Fibroblast of peridontal ligament (primary cell): Measurements from ENCODE around the gene PGC.
A peak's percentile ranks its signal among the peaks of the same experiment; 100 is the strongest.

Source experiments
- DNase-seq: peaks from one replicate; pipeline ENCODE4 v3.0.0-alpha.2; 2010; ENCODE audit errors: extremely low read depth

The PGC gene

GRCh38 chr6:41697861-41698781 is 49.1 kb downstream of the PGC start:
- peak; percentile 78 for DNase-seq

GRCh38 chr6:41696788-41697187 is 50.4 kb downstream of the PGC start:
- no peak for DNase-seq

- no peak for DNase-seq
Measured at GRCh38 chr6:41695825-41696224, 51.4 kb downstream of the PGC start.

DNA sequence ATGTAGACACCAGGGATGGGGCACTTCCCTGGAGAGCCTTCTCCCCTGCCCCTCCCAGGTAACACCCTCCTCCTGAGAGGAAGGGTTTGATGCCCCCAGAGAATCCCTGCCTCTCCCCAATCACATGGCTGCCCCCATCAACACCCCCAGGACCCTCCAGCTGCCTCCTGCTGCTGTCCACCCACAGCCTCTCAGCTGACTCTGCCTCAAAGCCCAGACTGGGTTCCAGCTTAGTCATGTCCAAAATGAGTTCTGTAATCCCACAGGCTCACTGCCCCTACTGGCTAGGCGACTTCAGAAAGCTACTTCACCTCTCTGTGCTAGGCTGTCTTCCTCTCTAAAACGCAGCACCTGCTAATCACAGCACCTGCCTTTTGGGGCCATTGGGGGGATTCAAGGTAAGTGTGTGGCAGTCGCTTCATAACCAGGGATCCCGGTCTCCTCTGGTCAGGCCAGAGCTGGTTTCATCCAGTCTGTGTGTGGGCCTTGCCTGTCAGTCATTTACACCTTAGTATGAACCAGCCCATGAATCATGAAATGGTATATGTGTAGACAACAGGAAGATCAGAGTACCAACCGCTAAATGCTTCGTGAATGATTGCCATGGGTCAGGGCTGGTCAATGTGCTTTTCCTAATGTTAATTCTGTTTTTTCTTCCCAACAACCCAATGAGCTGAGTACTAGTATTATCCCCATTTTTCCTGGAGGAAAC is 52.2 kb downstream of the PGC start:
- no peak for DNase-seq

GRCh38 chr6:41693281-41694240 is 53.6 kb downstream of the PGC start:
- no peak for DNase-seq

- DNase-seq, result no peak
Measured at GRCh38 chr6:41692730-41693129, 54.5 kb downstream of the PGC start.

- no peak for DNase-seq
Measured at GRCh38 chr6:41692080-41692675, 55.0 kb downstream of the PGC start.

GRCh38 chr6:41691426-41692079 is 55.6 kb downstream of the PGC start:
- no peak for DNase-seq

DNA sequence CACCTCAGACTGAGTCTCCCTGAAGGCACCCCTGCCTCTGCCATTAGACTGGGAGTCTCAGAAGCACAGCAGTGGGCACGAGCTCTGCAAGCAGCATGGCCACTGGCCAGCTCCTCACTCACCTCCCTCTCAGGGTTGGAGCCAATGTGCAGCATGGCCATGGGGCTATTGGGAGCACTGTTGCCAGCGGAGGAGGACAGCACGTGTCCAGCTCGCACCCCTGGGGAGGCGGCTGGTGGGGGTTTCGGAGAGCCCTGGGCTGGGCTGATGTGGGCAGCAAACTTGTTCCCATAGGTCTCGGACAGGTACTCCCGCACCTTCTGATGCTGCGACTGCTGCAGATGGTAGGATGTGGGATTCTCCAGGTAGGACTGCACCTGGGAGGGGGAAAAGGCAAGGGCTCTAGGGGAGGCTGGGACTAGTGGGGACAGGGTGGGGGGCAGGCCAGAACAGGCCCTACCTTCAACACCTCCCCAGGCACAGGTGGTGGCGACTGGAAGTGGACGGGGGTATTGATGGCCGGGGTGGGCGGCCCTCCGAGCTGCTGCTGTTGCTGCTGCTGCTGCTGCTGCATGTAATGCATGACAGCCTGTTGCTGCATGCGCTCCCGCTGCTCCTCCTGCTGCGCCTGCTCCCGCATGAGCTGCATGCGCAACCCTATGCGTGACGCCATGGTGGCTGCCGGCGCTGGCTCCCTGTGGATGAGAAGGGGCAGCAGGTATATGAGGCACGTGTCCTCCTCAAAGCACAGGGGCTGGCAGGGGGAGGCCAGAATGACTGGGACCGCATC is 56.5 kb downstream of the PGC start:
- DNase-seq, result no peak

DNA sequence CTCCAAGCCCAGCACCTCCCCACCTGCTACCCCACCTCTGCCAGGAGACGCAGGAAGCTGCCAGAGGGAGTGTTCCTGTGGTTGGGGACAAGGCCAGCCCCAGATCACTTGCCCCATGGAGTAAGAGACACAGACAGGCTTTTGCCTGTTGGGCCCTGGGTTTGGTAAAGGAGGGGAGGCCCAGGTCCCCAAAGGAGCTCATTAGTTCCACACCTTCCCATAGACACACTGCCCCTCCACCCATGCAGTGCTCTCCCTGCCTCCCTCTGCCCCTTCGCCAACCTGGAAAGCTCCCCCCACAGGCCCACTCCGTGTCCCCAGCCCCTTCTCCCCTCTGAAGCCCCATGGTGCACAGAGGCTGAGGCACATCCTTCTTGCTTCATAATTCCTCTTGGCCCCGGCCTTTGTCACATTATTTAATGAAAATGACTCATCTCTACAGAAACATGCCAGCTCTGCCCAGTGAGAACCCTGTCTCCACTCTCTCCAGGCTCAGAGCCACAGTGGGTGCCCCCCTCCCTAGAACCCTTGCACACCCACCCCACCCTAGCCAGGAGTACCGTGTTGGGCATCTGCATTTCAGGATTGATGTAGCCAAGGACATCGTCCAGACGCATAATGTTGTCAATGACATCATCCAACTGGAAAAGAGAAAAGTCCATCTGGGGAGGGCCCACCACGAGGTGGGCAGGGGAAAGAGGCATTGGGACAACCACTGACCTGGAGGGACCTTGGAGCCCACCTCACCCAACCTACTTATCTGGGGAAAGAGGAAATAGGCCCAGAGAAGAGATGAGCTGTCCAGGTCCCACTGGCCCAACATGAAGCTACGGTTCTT is 57.8 kb downstream of the PGC start:
- DNase-seq, result peak; percentile 25

- DNase-seq, result no peak
Measured at GRCh38 chr6:41688256-41688965, 58.8 kb downstream of the PGC start.

GRCh38 chr6:41687501-41688175 is 59.6 kb downstream of the PGC start:
- no peak for DNase-seq
